Left forelimb (tissue), 1 donor: ENCODE data around the gene C1GALT1.
"Not testable (repeated sequence)": the region's sequence is repeated elsewhere in the genome, so short reads cannot be mapped to it uniquely, and the experiment has no call there.

Experiments
- DNase-seq: peaks from one replicate; pipeline ENCODE4 v3.0.0-alpha.2; 2018; ENCODE audit warnings: low spot score

The C1GALT1 gene

DNA sequence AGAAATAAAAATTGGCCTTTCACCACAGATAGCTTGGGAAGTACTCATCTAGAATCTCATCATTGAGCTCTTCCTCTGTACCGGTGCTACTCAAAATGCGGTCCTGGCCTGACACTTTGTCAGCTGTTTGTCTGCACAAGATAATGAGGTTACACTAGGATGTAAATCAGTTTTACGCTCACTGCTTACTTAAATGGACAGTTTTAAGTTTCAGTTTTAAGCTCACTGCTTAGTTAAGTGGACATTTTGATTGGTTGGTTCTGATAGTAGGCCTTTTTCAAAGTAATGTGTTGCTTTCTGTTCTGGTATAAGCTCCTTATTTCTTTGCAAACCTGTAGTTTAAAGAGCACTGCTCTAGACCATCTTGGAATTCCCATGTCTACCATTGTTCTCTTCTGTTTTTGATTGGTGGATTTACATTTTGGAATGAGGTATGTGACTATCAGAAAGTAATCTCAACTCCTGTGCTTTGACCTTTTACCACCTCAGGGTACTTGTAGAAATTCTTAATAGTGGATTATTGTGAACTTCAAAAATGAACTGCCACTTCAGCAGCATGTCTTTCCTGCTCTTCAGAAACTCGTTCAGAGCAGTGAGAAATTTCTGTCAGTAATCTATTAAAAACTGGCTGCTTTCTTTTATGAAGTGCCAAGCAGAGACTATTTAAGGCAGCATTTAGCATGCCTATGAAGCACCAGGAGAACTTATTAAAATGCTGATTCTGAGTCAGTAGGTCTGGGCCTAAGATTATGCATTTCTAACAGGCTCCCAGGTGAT, 55.0 kb downstream of the C1GALT1 start:
- DNase-seq: no peak

GRCh38 chr7:7237978-7238267, 55.6 kb downstream of the C1GALT1 start:
- DNase-seq: no peak

GRCh38 chr7:7239346-7239745, 57.0 kb downstream of the C1GALT1 start:
- DNase-seq: no peak

DNA sequence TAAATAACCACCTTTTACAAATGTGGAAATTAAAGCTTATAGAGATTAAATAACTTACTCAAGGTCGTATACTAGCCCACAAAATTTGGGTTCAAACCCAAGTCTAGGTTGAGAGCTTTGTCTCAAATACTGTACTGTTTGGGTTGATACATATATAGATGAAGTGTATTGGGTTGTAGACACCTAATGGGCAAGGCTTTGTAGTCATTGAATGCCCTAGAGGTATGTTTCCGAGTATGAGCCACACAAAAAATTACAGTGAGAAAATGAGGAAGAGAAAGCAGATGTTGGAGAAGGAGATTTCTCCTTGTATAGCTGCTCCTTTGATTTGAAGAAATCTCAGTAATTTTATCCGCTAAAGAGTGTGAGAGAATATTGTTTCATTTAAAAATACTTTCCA, 60.6 kb downstream of the C1GALT1 start:
- no peak for DNase-seq

GRCh38 chr7:7245233-7245632, 62.9 kb downstream of the C1GALT1 start:
- not testable (repeated sequence) for DNase-seq

DNA sequence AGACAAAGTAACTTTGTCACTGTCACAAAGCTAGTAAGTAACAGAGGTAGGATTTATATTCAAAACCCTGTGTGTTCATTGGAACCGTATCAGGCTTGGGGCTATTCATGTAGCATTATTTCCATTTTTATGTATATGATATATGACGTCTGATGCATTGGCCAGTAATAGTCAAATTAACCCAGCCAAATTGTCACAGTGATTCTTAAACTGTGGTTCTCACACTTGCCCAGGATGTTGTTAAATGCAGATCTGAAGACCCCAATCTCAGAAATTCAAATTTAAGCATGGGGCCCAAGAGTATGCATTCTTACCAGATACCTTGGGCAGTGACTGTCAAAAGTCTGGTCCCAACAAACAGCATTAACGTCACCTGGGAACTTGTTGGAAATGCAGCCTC, 63.9 kb downstream of the C1GALT1 start:
- no peak for DNase-seq

- DNase-seq: no peak
These were observed 65.3 kb downstream of the C1GALT1 start for GRCh38 chr7:7247658-7248057.

DNA sequence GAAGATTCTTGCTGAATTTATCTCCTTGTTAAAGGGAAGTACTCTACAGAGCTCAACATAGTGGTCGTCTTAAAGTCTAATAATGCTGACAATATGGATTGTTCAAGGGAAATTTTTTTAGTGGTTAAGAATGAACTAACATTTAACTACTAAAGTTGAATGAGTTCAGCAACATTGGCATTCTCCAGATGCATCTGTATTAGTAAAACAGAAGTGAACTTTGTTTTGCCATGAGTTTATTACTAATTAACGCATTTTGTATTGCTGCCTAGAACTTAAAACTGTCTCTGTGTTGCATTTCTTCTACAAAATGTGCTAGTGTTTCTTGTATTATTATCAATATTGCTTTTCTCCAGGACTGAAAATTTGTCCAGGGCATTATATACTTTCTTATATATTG, 67.5 kb downstream of the C1GALT1 start:
- DNase-seq: no peak

- DNase-seq: no peak
These were observed 69.4 kb downstream of the C1GALT1 start for GRCh38 chr7:7251742-7252141.

- no peak for DNase-seq
These were observed 72.0 kb downstream of the C1GALT1 start for GRCh38 chr7:7254319-7254718.

DNA sequence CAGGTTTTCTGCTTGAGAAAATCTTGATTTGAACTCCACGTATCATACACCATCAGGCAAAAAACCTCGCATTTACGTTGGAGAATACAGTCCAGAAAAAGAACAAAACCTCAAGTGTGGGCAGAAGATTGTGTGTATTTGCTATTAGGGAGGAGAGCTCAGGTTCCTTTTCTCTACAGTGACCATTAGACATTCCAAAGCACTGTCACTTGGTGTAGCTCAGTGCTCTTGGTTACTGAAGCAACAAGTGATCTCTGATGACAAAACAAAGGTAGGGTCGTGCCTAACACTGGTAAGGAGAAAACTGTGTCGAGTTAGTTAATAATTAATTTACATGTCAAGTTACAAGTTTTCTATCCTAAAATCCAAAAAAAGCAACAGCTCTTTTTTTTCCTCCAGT, 72.6 kb downstream of the C1GALT1 start:
- no peak for DNase-seq

DNA sequence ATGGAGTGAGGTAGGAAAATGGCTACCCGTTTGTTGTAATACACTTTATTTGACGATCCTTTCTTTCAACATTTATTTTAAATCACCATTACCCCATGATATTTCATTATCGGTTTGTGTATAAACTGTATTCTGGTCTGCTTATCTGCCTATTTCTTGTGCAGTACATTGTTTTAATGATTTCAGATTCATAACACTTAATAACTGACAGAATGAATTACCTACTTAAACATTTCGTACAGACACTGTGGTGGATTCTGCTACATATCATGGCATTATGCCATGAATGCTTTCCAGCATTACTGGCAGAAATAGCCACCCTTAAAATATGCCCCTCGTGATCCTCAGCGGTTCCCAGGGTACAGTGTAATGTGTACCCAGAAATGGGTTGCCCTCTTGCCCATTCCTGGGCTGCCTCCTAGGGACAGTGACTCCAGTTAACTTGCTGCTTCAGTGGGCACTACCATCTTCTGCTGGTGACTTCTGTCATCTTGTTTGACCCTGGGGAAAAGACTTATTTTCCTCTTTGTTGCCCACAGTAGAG, 74.5 kb downstream of the C1GALT1 start:
- no peak for DNase-seq

DNA sequence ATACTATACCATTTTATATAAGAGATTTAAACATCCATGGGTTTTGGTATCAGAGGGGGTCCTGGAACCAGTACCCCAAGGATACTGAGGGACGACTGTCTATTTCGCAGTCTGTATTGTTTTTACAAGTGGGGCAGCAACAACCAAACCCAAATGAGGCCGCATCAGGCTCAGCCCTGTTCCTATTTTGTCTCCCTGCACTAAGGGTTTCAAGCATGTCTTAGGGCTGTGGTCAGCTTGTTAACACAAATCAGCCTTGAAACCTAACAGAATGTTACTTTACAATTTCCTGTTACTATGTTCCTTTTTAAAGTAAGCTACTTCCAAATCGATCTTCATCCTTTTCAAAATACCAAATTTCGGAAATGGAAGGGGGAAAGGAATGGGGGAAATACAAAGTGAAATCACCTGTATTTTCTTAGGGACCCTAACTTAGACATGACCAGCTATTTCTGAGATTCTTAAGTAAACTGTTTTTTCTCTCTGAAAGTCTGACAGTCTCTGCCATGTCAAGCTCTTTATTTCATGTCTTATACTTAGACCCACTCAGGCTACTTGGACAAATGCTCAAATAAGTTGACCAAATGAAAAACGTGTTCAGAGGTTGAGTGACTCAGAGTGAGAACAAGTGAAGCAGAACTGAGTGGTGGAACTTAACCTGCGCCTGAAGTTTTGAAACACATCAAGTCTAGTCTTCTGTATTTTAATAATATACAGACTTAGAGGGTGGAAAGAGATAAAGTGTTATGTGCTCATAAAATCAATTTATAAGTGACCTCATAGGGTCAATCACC, 75.8 kb downstream of the C1GALT1 start:
- DNase-seq: no peak

GRCh38 chr7:7261863-7262262, 79.5 kb downstream of the C1GALT1 start:
- no peak for DNase-seq

- no peak for DNase-seq
These were observed 81.2 kb downstream of the C1GALT1 start for GRCh38 chr7:7263297-7264230.

DNA sequence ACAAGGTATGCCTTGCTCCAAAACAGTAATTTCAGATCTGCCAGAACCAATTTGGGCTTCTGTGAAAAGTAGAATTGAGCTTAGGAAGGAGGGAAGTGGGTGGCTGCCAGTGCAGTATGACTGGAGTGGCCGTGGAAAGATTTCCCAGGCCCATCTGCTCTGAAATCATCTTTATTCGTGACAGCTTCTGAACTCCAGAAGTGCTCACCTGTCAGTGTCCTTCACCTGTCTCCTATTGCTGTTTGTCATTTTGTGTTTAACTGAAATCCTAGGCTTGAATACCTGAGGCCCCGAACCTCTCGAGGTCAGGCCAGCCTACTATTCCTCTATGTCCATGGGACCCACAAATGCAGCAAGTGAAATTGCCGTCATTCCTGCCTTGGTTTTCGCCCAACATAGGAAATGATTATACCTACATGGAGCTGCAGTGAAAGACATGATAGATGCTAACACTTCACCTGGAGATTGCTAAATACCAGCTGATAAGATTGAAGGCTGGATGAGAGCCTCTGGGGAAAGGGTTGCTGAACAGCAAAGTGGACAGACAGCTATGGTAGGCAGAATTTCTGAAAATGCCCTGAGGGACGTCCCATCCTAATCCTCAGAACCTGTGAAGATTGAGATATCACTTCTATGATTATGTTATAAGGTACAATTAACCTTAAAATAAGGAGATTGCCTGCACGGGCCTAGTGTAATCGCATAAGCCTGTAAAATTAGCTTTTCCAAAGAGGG, 82.1 kb downstream of the C1GALT1 start:
- no peak for DNase-seq

- DNase-seq: no peak
These were observed 83.0 kb downstream of the C1GALT1 start for GRCh38 chr7:7265081-7266075.

DNA sequence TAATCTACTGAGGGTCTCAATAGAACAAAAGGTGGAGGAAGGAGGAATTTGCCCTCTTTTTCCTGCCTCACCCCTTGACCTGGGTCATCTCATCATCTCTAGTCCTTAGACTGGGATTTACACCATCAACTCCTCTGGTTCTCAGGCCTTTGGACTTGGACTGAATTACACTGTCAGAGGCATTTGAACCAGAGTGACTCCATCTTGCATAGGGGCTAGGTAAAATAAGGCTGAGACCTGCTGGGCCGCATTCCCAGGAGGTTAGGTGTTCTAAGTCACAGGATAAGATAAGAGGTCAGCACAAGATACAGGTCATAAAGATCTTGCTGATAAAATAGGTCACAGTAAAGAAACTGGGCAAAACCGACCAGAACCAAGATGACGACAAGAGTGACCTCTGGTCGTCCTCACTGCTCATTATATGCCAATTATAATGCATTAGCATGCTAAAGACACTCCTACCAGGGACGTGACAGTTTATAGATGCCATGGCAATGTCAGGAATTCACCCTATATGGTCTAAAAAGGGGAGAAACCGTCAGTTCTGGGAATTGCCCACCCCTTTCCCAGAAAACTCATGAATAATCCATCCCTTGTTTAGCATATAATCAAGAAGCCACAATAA, 84.0 kb downstream of the C1GALT1 start:
- DNase-seq: no peak

GRCh38 chr7:7271094-7271874, 88.9 kb downstream of the C1GALT1 start:
- no peak for DNase-seq
